CD4-positive, alpha-beta T cell treated with Interleukin-1 beta for 1 hour (primary cell): ENCODE results near the gene AQP7.
A peak's percentile ranks its signal among the peaks of the same experiment; 100 is the strongest.
"Not testable (repeated sequence)": the region's sequence is repeated elsewhere in the genome, so short reads cannot be mapped to it uniquely, and the experiment has no call there.

Experiments used
- DNase-seq, 2 donors: peaks; one replicate each; pipeline ENCODE4 v3.0.0-alpha.2; 2020 to 2022

Gene AQP7

GRCh38 chr9:33431420-33431819, 29.1 kb upstream of the AQP7 start:
- DNase-seq: no peak

GRCh38 chr9:33430942-33431341, 28.6 kb upstream of the AQP7 start:
- DNase-seq: no peak

- no peak for DNase-seq
These were observed 27.1 kb upstream of the AQP7 start for GRCh38 chr9:33429256-33429985.

GRCh38 chr9:33426843-33427293, 24.5 kb upstream of the AQP7 start:
- DNase-seq: peak; percentile 9 to 29

GRCh38 chr9:33425128-33425533, 22.8 kb upstream of the AQP7 start:
- DNase-seq: no peak

GRCh38 chr9:33424492-33424891, 22.1 kb upstream of the AQP7 start:
- not testable (repeated sequence) for DNase-seq

- DNase-seq: not testable (repeated sequence)
These were observed 21.7 kb upstream of the AQP7 start for GRCh38 chr9:33424043-33424442.

- DNase-seq: no peak
These were observed 17.4 kb upstream of the AQP7 start for GRCh38 chr9:33419708-33420303.

GRCh38 chr9:33418090-33418489, 15.7 kb upstream of the AQP7 start:
- no peak for DNase-seq

- peak; percentile 13 to 36 for DNase-seq
These were observed 14.6 kb upstream of the AQP7 start for GRCh38 chr9:33416996-33417395.

GRCh38 chr9:33415501-33416038, 13.2 kb upstream of the AQP7 start:
- peak; percentile 89 to 91 for DNase-seq

- DNase-seq: no peak
These were observed 12.6 kb upstream of the AQP7 start for GRCh38 chr9:33414889-33415500.

- DNase-seq: no peak
These were observed 11.9 kb upstream of the AQP7 start for GRCh38 chr9:33414268-33414667.

- no peak for DNase-seq
These were observed 5.7 kb upstream of the AQP7 start for GRCh38 chr9:33408087-33408486.

GRCh38 chr9:33407061-33407460, 4.7 kb upstream of the AQP7 start:
- no peak for DNase-seq

- no peak for DNase-seq
These were observed 2.5 kb upstream of the AQP7 start for GRCh38 chr9:33404788-33405362.

- no peak for DNase-seq
These were observed 1.8 kb upstream of the AQP7 start for GRCh38 chr9:33403941-33404787.

GRCh38 chr9:33401809-33402208, 559 bp downstream of the AQP7 start:
- not testable (repeated sequence) for DNase-seq

- DNase-seq: not testable (repeated sequence)
These were observed 3.3 kb downstream of the AQP7 start for GRCh38 chr9:33399047-33399446.

- not testable (repeated sequence) for DNase-seq
These were observed 4.6 kb downstream of the AQP7 start for GRCh38 chr9:33397801-33398200.

- not testable (repeated sequence) for DNase-seq
These were observed 7.0 kb downstream of the AQP7 start for GRCh38 chr9:33395159-33395879.

GRCh38 chr9:33393986-33394385, 8.4 kb downstream of the AQP7 start:
- not testable (repeated sequence) for DNase-seq
